ENCODE data around the gene CGNL1. TPM values are rescaled to one million over a fixed set of nuclear protein-coding genes. Genes with fewer than 3 reads are reported as not detected.

CGNL1 gene
- total RNA-seq, 2 donors from 2014 or later, result not detected

DNA sequence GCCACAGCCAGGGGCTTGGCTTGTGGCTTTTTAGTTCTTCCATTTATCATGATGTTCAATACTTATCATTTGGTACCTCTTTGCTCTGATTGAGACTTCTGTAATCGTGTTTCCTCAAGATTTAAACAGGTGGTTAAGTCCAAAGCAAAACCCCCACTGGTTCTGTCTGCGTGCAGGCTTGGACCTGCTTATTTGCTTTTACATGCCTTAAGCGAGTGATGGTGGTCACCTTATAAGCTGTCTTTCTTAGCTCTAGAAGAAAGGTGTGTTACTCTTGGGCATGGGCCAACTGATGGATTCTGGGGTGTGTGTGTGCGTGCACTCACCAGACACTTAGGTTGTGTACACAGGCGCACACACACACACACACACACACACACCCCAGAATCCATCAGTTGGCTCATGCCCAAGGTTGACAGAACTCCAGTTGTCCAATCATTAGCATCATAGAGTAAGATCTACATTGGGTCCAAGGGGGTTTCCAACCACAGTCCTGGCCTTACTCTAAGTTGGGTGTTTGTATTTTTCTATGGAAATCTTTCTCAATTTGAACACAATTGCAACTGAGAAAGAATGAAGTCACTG is 216.6 kb downstream of the CGNL1 start:
- Mint-ChIP-seq H3K27ac (no peak overlapping the region), H3K9me3 (no peaks in the 10 kb centered on the region), H3K27me3 (peaks cover 32% of the 10 kb centered on the region), H3K4me3 (peak overlapping the region; percentile 34), H3K4me1 (peaks cover 6% of the 10 kb centered on the region), H3K36me3 (ENCODE audit: low read depth) (no peaks in the 10 kb centered on the region)
- ATAC-seq (replicated peaks), result no peak

- no peak for ATAC-seq (replicated peaks)
- Mint-ChIP-seq H3K4me1 (peaks cover 5% of the 10 kb centered on the region), H3K27me3 (peaks cover 30% of the 10 kb centered on the region), H3K4me3 (no peak overlapping the region), H3K9me3 (no peaks in the 10 kb centered on the region), H3K27ac (no peak overlapping the region), H3K36me3 (ENCODE audit: low read depth) (no peaks in the 10 kb centered on the region)
These were observed 218.2 kb downstream of the CGNL1 start for GRCh38 chr15:57594479-57594878.

- Mint-ChIP-seq H3K4me1 (peaks cover 5% of the 10 kb centered on the region), H3K27ac (no peak overlapping the region), H3K9me3 (no peaks in the 10 kb centered on the region), H3K27me3 (peaks cover 23% of the 10 kb centered on the region), H3K36me3 (ENCODE audit: low read depth) (no peaks in the 10 kb centered on the region), H3K4me3 (no peak overlapping the region)
- ATAC-seq (replicated peaks), result no peak
These were observed 218.9 kb downstream of the CGNL1 start for GRCh38 chr15:57595011-57595866.

GRCh38 chr15:57596301-57596855 is 220.1 kb downstream of the CGNL1 start:
- Mint-ChIP-seq H3K27me3 (peaks cover 19% of the 10 kb centered on the region), H3K4me1 (no peaks in the 10 kb centered on the region), H3K9me3 (no peaks in the 10 kb centered on the region), H3K4me3 (no peak overlapping the region), H3K36me3 (ENCODE audit: low read depth) (no peaks in the 10 kb centered on the region), H3K27ac (no peak overlapping the region)
- ATAC-seq (replicated peaks), result no peak

DNA sequence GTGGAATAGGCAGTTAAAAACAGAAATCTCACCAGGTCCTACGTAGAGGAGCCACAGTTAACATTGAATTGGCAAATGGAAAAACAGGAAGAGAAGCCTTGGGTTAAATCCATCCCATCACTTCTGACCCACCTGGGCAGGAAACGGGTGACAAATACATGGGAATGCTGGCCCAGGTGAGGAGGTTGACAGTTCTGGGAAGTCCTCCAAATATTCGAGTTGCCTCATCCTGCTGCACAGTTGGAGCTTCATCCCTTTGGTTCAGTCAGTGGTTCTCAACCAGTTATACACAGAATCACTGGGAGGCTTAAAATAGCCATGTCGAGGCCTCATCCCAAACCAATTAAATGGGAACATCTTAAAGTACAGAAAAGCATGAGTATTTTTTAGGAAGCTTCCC is 220.7 kb downstream of the CGNL1 start:
- Mint-ChIP-seq H3K36me3 (ENCODE audit: low read depth) (no peaks in the 10 kb centered on the region), H3K4me3 (no peak overlapping the region), H3K27me3 (peaks cover 20% of the 10 kb centered on the region), H3K9me3 (no peaks in the 10 kb centered on the region), H3K4me1 (no peaks in the 10 kb centered on the region), H3K27ac (no peak overlapping the region)
- ATAC-seq (replicated peaks), result no peak

DNA sequence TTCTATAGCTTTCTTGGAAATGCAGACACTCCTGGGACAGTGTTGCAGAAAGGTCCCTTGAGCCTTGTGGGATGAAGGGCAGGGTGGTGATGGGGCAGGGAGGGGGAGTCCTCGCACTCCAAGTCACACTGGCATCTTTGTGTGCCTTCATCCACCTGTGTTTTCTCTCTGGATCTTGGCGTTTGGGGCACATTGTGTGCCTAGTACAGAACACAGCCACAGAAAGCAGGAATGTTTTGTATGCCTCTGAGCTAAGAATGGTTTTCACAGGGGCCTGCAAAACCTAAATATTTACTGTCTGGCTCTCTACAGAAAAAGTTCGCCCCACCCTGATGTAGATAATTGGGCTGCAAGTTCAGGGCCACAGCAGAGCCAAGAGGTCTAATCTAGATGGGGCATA is 221.1 kb downstream of the CGNL1 start:
- Mint-ChIP-seq H3K9me3 (no peaks in the 10 kb centered on the region), H3K4me1 (no peaks in the 10 kb centered on the region), H3K27ac (no peak overlapping the region), H3K27me3 (peaks cover 20% of the 10 kb centered on the region), H3K4me3 (no peak overlapping the region), H3K36me3 (ENCODE audit: low read depth) (no peaks in the 10 kb centered on the region)
- no peak for ATAC-seq (replicated peaks)

GRCh38 chr15:57598346-57598745 is 222.0 kb downstream of the CGNL1 start:
- Mint-ChIP-seq H3K9me3 (no peaks in the 10 kb centered on the region), H3K27me3 (peaks cover 18% of the 10 kb centered on the region), H3K27ac (no peak overlapping the region), H3K36me3 (ENCODE audit: low read depth) (no peaks in the 10 kb centered on the region), H3K4me3 (no peak overlapping the region), H3K4me1 (no peaks in the 10 kb centered on the region)
- ATAC-seq (replicated peaks), result no peak

DNA sequence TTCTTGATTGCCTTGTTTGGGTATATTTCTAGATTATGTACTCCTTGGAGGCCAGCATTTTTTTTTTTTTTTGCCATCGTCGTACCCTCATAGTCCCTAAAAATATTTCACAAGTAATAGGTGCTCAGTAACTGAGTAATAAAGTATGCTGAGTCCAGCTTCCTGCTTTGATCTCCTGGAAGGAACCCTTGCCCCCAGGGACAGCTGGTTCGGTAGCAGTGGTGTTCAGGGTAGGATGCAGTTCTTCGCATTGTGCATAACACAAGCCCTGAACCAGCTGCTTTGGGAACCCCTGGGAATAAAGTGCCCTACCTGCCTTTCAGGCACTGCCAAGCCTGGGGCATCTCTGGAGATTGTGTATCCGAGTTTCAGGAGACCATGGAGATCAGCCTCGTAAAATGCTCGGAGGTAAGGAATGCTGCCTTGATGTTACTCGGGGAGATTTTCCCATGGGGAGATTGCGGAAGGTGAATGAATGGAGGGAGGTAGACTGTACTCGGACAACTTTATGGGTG is 223.0 kb downstream of the CGNL1 start:
- no peak overlapping the region for H3K27ac Mint-ChIP-seq
- H3K9me3 Mint-ChIP-seq, result no peaks in the 10 kb centered on the region
- no peak overlapping the region for H3K4me3 Mint-ChIP-seq
- peaks cover 15% of the 10 kb centered on the region for H3K27me3 Mint-ChIP-seq
- no peaks in the 10 kb centered on the region for H3K36me3 Mint-ChIP-seq (ENCODE audit: low read depth)
- ATAC-seq (replicated peaks), result no peak
- no peaks in the 10 kb centered on the region for H3K4me1 Mint-ChIP-seq

GRCh38 chr15:57600197-57600596 is 223.9 kb downstream of the CGNL1 start:
- Mint-ChIP-seq H3K27me3 (peaks cover 21% of the 10 kb centered on the region), H3K27ac (no peak overlapping the region), H3K9me3 (no peaks in the 10 kb centered on the region), H3K4me1 (no peaks in the 10 kb centered on the region), H3K4me3 (no peak overlapping the region), H3K36me3 (ENCODE audit: low read depth) (no peaks in the 10 kb centered on the region)
- no peak for ATAC-seq (replicated peaks)

Other genes starting within 250 kb of the CGNL1 start
- gene MYZAP, start 215.4 kb downstream of the CGNL1 start, total RNA-seq, result not detected

All from activated T-helper 17 cell treated with anti-CD3 and anti-CD28 coated beads, Interleukin-2, amount 50 U/mL, for 72 hours (primary cell).